Thyroid gland (tissue), 4 donors: Measurements from ENCODE around the gene ATP5PO. TPM values are rescaled to one million over a fixed set of nuclear protein-coding genes. Genes with fewer than 3 reads are reported as not detected.
"Not testable (repeated sequence)": the region's sequence is repeated elsewhere in the genome, so short reads cannot be mapped to it uniquely, and the experiment has no call there.

Experiments
- DNase-seq, 2 donors: peaks; one replicate each; pipeline ENCODE4 v3.0.0-alpha.2; 2019
- H3K27ac ChIP-seq, 3 donors: fragments of 200-600 bp; sonication (generic); 1 replicate in 2 of 3; 2 replicates in 1 of 3; pipeline ENCODE4 v1.5.1; 2016 to 2019; ENCODE audit warnings: mild to moderate bottlenecking in 1 of 3, moderate library complexity in 1 of 3
- H3K27me3 ChIP-seq: fragments of 200-600 bp; sonication (generic); one replicate; pipeline ENCODE4 v1.5.1; 2019
- H3K36me3 ChIP-seq, 2 donors: fragments of 200-600 bp; sonication (generic); one replicate each; pipeline ENCODE4 v1.5.1; 2016 to 2019
- H3K4me1 ChIP-seq, 2 donors: fragments of 200-600 bp; sonication (generic); one replicate each; pipeline ENCODE4 v1.5.1; 2017 to 2019
- H3K4me3 ChIP-seq, 3 donors: fragments of 200-600 bp; sonication (generic); replicated peaks in 1 of 3; 1 replicate in 2 of 3; 2 replicates in 1 of 3; pipeline ENCODE4 v1.5.1; 2016; ENCODE audit warnings: mild to moderate bottlenecking in 1 of 3
- H3K9me3 ChIP-seq: fragments of 200-600 bp; sonication (generic); one replicate; pipeline ENCODE4 v1.5.1; 2017
- POLR2A ChIP-seq, 2 donors: fragments of 450-650 bp; IDR thresholded peaks; one replicate each; pipeline ENCODE4 v1.6.1; 2017; ENCODE audit warnings: antibody characterized with exemption in 2 of 2, mild to moderate bottlenecking in 2 of 2, moderate library complexity in 1 of 2
- whole genome bisulfite sequencing, 2 donors: methylation state at CpG; one replicate each; pipeline ENCODE4 v1.1.5; 2017; 5-methylcytosine and 5-hydroxymethylcytosine counted together
- intact Hi-C: fragments of 100-400 bp; cut with DNase I; formaldehyde crosslinking; loops from one replicate; pipeline ENCODE4 v1.15.1; 2023
- total RNA-seq, 4 donors: library from RNA; depleted of rRNA; stranded (reverse); fragments of >200 nt; gene quantifications; one replicate each; pipeline ENCODE4 v1.2.3, GENCODE V29; 2016
- TF ChIP-seq, protein P1 (sequence below), 6 experiments: fragments of 200-600 bp in 3 of 6; fragments of 450-650 bp in 3 of 6; sonication (generic) in 3 of 6; IDR thresholded peaks; one replicate each; pipeline ENCODE4 v1.5.1; 2016 to 2019; ENCODE audit warnings: antibody characterized with exemption in 6 of 6, mild to moderate bottlenecking in 2 of 6, inconsistent platforms in 1 of 6, moderate library complexity in 1 of 6

Gene ATP5PO
- total RNA-seq, 4 donors from 2014 or later, result 201 to 300 (median 256) TPM

DNA sequence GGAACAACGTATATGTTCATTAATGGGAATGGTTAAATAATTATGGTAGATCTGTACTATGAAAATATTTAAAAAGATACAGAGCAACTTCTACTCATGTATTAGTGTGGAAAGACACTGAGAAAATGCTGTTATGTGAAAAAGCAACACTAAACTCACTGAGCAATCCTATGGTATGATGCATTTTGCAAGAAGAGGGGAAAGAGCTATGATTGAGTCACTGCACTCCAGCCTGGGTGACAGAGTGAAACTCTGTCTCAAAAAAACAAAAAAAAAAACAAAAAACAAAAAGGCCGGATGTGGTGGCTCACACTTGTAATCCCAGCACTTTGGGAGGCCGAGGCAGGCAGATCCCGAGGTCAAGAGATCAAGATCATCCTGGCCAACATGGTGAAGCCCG, 44.4 kb downstream of the ATP5PO start:
- intact Hi-C loops, result no loop called here
- WGBS, 2 donors, result 93 to 94% methylated on average over 5 of the region's 5 CpGs
- Histone ChIP-seq H3K9me3 (no peaks in the 10 kb centered on the region), H3K4me3 (no peak overlapping the region), H3K4me1 (peaks cover under 1 to 5% of the 10 kb centered on the region in 2 donors), H3K36me3 (no peaks in the 10 kb centered on the region), H3K27ac (no peak overlapping the region), H3K27me3 (no peaks in the 10 kb centered on the region)
- no peak for DNase-seq
- TF ChIP-seq, protein P1, sequence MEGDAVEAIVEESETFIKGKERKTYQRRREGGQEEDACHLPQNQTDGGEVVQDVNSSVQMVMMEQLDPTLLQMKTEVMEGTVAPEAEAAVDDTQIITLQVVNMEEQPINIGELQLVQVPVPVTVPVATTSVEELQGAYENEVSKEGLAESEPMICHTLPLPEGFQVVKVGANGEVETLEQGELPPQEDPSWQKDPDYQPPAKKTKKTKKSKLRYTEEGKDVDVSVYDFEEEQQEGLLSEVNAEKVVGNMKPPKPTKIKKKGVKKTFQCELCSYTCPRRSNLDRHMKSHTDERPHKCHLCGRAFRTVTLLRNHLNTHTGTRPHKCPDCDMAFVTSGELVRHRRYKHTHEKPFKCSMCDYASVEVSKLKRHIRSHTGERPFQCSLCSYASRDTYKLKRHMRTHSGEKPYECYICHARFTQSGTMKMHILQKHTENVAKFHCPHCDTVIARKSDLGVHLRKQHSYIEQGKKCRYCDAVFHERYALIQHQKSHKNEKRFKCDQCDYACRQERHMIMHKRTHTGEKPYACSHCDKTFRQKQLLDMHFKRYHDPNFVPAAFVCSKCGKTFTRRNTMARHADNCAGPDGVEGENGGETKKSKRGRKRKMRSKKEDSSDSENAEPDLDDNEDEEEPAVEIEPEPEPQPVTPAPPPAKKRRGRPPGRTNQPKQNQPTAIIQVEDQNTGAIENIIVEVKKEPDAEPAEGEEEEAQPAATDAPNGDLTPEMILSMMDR (IDR thresholded peaks at IDR 0.05), result no peak
- TF ChIP-seq POLR2A (IDR thresholded peaks at IDR 0.05), result no peak

DNA sequence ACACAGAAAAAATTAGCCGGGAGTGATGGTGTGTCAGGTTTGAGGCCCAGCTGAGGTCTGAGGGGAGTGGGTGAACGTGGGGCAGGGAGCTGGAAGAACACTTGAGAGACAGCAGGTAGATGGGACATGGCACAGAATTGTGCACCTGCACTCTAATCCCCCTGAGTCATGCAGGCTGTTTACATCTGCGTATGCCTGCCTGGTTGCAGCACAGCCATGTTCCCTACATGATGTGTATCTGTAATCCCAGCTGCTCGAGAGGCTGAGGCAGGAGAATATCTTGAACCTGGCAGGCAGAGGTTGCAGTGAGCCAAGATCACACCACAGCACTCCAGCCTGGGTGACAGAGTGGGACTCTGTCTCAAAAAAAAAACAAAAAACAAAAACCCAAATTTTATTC, 44.8 kb downstream of the ATP5PO start:
- WGBS, 2 donors, result 88 to 98% methylated on average over 4 of the region's 4 CpGs

DNA sequence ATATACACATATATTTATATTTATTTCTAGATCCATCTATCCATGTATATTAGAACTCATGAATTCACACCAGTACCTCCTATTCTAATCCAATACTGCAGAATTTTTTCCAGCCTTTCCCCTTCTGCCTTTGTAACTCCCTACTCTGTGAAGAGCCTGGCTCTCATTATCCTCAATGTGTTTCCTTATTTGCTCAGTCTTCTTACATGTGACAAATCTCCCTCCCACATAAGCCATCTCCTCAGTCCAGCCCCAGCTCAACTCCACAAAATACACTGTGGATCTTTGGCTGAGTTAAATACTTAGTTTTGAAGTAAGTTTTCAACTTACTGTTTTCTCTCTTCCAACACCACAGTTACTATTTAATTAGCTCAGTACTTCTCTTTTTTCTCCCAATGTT, 45.7 kb downstream of the ATP5PO start:
- TF ChIP-seq, protein P1 (IDR thresholded peaks at IDR 0.05), result no peak
- no peak for TF ChIP-seq POLR2A (IDR thresholded peaks at IDR 0.05)
- intact Hi-C loops, result no loop called here
- Histone ChIP-seq H3K27me3 (no peaks in the 10 kb centered on the region), H3K4me1 (peaks cover 5 to 12% of the 10 kb centered on the region in 2 donors), H3K9me3 (no peaks in the 10 kb centered on the region), H3K4me3 (no peak overlapping the region), H3K27ac (no peak overlapping the region), H3K36me3 (no peaks in the 10 kb centered on the region)
- DNase-seq, result no peak

More for the DNA sequence above, 44.8 kb downstream of the ATP5PO start:
- Histone ChIP-seq H3K27me3 (no peaks in the 10 kb centered on the region), H3K27ac (no peak overlapping the region), H3K9me3 (no peaks in the 10 kb centered on the region), H3K4me3 (no peak overlapping the region), H3K36me3 (no peaks in the 10 kb centered on the region), H3K4me1 (peaks cover 4 to 8% of the 10 kb centered on the region in 2 donors)
- TF ChIP-seq, protein P1 (IDR thresholded peaks at IDR 0.05), result no peak
- TF ChIP-seq POLR2A (IDR thresholded peaks at IDR 0.05), result no peak
- intact Hi-C loops, result no loop called here
- DNase-seq, result no peak

DNA sequence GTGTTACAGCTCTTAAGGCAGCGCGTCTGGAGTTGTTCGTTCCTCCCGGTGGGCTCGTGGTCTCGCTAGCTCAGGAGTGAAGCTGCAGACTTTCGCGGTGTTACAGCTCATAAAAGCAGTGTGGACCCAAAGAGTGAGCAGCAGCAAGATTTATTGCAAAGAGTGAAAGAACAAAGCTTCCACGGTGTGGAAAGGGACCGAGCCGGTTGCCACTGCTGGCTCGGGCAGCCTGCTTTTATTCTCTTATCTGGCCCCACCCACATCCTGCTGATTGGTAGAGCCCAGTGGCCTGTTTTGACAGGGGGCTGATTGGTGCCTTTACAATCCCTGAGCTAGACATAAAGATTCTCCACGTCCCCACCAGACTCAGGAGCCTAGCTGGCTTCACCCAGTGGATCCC, 47.7 kb downstream of the ATP5PO start:
- H3K27ac ChIP-seq, DNase-seq, intact Hi-C loops, H3K4me3 ChIP-seq, H3K36me3 ChIP-seq, H3K27me3 ChIP-seq, H3K9me3 ChIP-seq: not testable (repeated sequence)
- WGBS, 2 donors, result 94% methylated on average over 12 to 13 of the region's 13 CpGs
- H3K4me1 ChIP-seq, result peaks cover 5 to 12% of the 10 kb centered on the region in 2 donors

GRCh38 chr21:33866826-33867225, 48.8 kb downstream of the ATP5PO start:
- no peaks in the 10 kb centered on the region for H3K36me3 ChIP-seq
- H3K4me1 ChIP-seq, result peaks cover 5 to 12% of the 10 kb centered on the region in 2 donors
- 76 to 100% methylated on average over 2 of the region's 2 CpGs for WGBS, 2 donors
- no peaks in the 10 kb centered on the region for H3K9me3 ChIP-seq
- H3K27ac ChIP-seq, result no peak overlapping the region
- H3K4me3 ChIP-seq, result no peak overlapping the region
- intact Hi-C loops, result no loop called here
- TF ChIP-seq POLR2A (IDR thresholded peaks at IDR 0.05), result no peak
- TF ChIP-seq, protein P1 (IDR thresholded peaks at IDR 0.05), result no peak
- no peaks in the 10 kb centered on the region for H3K27me3 ChIP-seq
- DNase-seq, result no peak
